K562 (cell line): ENCODE results near the gene MOGAT2. TPM values are rescaled to one million over a fixed set of nuclear protein-coding genes. Genes with fewer than 3 reads are reported as not detected.

ENCODE experiments used
- ATAC-seq: fragments of 200-7000 bp; cut with Tn5 transposase; 3 replicates; pipeline ENCODE4 v1.9.1; 2020; ENCODE audit warnings: moderate library complexity
- BruUV-seq: library from RNA; stranded (reverse); fragments of 400-500 nt; replicated peaks from 2 replicates; lab custom pipeline; 2021; lab: Mats Ljungman, UMichigan
- CTCF ChIA-PET: fragments of 300-600 bp; formaldehyde crosslinking; extraction: SDS; loops from one replicate; lab custom pipeline; 2021; ENCODE audit warnings: low intra/inter-chr PET ratio; lab: Yijun Ruan, JAX
- POLR2A ChIA-PET: fragments of 300-600, 350-650 bp; sonication (Branson Sonifier 250); formaldehyde crosslinking; extraction: SDS; loops from one replicate; lab custom pipeline; 2021; ENCODE audit warnings: antibody characterized with exemption, inconsistent platforms; lab: Yijun Ruan, JAX
- DNase-seq, 4 experiments: peaks; one replicate each; pipeline versions ENCODE4 v3.0.0 to v3.0.0-alpha.2; 2011 to 2018; ENCODE audit warnings: low spot score in 3 of 4, mixed read lengths in 3 of 4; ENCODE audit errors: extremely low read depth in 1 of 4
- FAIRE-seq: peaks from 2 replicates; lab custom pipeline; 2011; peaks lifted over from hg19 to GRCh38; lab: Jason Lieb, UNC
- H2AFZ ChIP-seq: 2 replicates; pipeline ENCODE4 v1.6.0; 2011; ENCODE audit warnings: low read depth, low read length, control low read depth, inconsistent platforms
- H3K27ac ChIP-seq: fragments of 200-600 bp; 3 replicates; pipeline ENCODE4 v1.8.0; 2011; ENCODE audit warnings: low read depth, mild to moderate bottlenecking, control low read depth, inconsistent platforms, low read length, moderate library complexity, mixed read lengths; ENCODE audit errors: extremely low read depth
- H3K27me3 ChIP-seq, 2 experiments: fragments of 300-600 bp in 1 of 2; 2 replicates in 1 of 2; 3 replicates in 1 of 2; pipeline versions ENCODE4 v1.6.0 to v1.8.0; 2011; ENCODE audit warnings: inconsistent platforms in 2 of 2, low read length in 2 of 2, mild to moderate bottlenecking in 1 of 2, mixed read lengths in 1 of 2, moderate library complexity in 1 of 2; ENCODE audit not compliant: control insufficient read depth in 2 of 2, insufficient read depth in 2 of 2
- H3K36me3 ChIP-seq: fragments of 300-600 bp; 3 replicates; pipeline ENCODE4 v1.8.0; 2011; ENCODE audit warnings: mild to moderate bottlenecking, low read length, inconsistent platforms; ENCODE audit not compliant: control insufficient read depth, insufficient read depth
- H3K4me1 ChIP-seq, 2 experiments: fragments of 200-600 bp in 1 of 2; replicated peaks in 1 of 2; 2 replicates in 1 of 2; 3 replicates in 1 of 2; pipeline versions ENCODE4 v1.5.1 to v1.8.0; 2011; ENCODE audit warnings: inconsistent platforms in 2 of 2, low read length in 2 of 2, mild to moderate bottlenecking in 1 of 2, mixed read lengths in 1 of 2, moderate library complexity in 1 of 2; ENCODE audit not compliant: control insufficient read depth in 2 of 2, insufficient read depth in 2 of 2
- H3K4me2 ChIP-seq: 2 replicates; pipeline ENCODE4 v1.6.1; 2011; ENCODE audit warnings: low read length, control low read depth, inconsistent platforms, mixed read lengths; ENCODE audit not compliant: insufficient read depth
- H3K4me3 ChIP-seq: fragments of 200-600 bp; sonication (generic), shearing (Covaris generic); 2 replicates; pipeline ENCODE4 v1.5.1; 2016; ENCODE audit warnings: control low read depth, inconsistent platforms
- H3K79me2 ChIP-seq: fragments of 200-600 bp; 3 replicates; pipeline ENCODE4 v1.8.0; 2011; ENCODE audit warnings: low read length, inconsistent platforms; ENCODE audit not compliant: control insufficient read depth, insufficient read depth
- H3K9ac ChIP-seq, 2 experiments: 2 replicates each; pipeline versions ENCODE4 v1.6.0 to v1.6.1; 2011; ENCODE audit warnings: low read depth in 2 of 2, low read length in 2 of 2, control low read depth in 1 of 2, inconsistent platforms in 1 of 2, mild to moderate bottlenecking in 1 of 2, mixed read lengths in 1 of 2; ENCODE audit not compliant: insufficient read depth in 1 of 2
- H3K9me1 ChIP-seq: one replicate; pipeline ENCODE4 v1.6.0; 2011; ENCODE audit warnings: inconsistent platforms, mild to moderate bottlenecking, low read length, moderate library complexity; ENCODE audit not compliant: control insufficient read depth, insufficient read depth
- H3K9me3 ChIP-seq: replicated peaks from 2 replicates; pipeline ENCODE4 v1.5.1; 2011; ENCODE audit warnings: low read depth, low read length, inconsistent platforms; ENCODE audit not compliant: control insufficient read depth, insufficient read depth
- H4K20me1 ChIP-seq: replicated peaks from 2 replicates; pipeline ENCODE4 v1.6.1; 2011; ENCODE audit warnings: low read length, inconsistent platforms, mixed read lengths; ENCODE audit not compliant: control insufficient read depth, insufficient read depth
- CBFA2T2 ChIP-seq: fragments of 450-650 bp; conservative IDR thresholded peaks from 2 replicates; pipeline ENCODE4 v1.6.1; 2017; ENCODE audit warnings: mild to moderate bottlenecking
- ELF1 ChIP-seq: fragments of 200-800 bp; sonication (Bioruptor generic); IDR thresholded peaks from 2 replicates; pipeline ENCODE4 v1.6.1; 2016; ENCODE audit warnings: missing genetic modification characterization, missing compliant biosample characterization
- ETV6 ChIP-seq, 3 experiments: fragments of 150-350 bp in 1 of 3; sonication (generic) in 1 of 3; formaldehyde crosslinking in 1 of 3; IDR thresholded peaks; 2 replicates each; pipeline versions ENCODE4 v1.6.1 to v1.8.0; 2014 to 2022; ENCODE audit warnings: borderline replicate concordance in 2 of 3, low read depth in 2 of 3, antibody characterized with exemption in 1 of 3, low read length in 1 of 3, mild to moderate bottlenecking in 1 of 3, missing genetic modification reagents in 1 of 3
- HNRNPL ChIP-seq: fragments of 200-400 bp; formaldehyde crosslinking; IDR thresholded peaks from 2 replicates; pipeline ENCODE4 v1.6.1; 2017; ENCODE audit warnings: low read depth, mild to moderate bottlenecking, low read length
- NCOA1 ChIP-seq: fragments of 450-650 bp; IDR thresholded peaks from 2 replicates; pipeline ENCODE4 v1.6.1; 2016; ENCODE audit warnings: low read depth
- NFIX ChIP-seq: fragments of 250-450 bp; sonication (Bioruptor Pico); IDR thresholded peaks from 2 replicates; pipeline ENCODE4 v1.4.0; 2020; ENCODE audit warnings: low read depth, mild to moderate bottlenecking, moderate library complexity
- NFYB ChIP-seq: IDR thresholded peaks from 2 replicates; pipeline ENCODE4 v1.6.1; 2011; ENCODE audit warnings: mild to moderate bottlenecking, moderate library complexity; ENCODE audit not compliant: insufficient read length; ENCODE audit errors: extremely low read depth
- PHF8 ChIP-seq: fragments of 200-600 bp; sonication (generic); IDR thresholded peaks from 2 replicates; pipeline ENCODE4 v1.6.1; 2012; ENCODE audit warnings: mixed run types, mild to moderate bottlenecking, inconsistent platforms, low read length, moderate library complexity, borderline replicate concordance
- SETDB1 ChIP-seq: IDR thresholded peaks from one replicate; pipeline ENCODE4 v1.6.1; 2012; ENCODE audit warnings: low read length, control low read depth, inconsistent platforms
- TEAD1 ChIP-seq, 2 experiments: fragments of 450-650 bp in 1 of 2; sonication (generic) in 1 of 2; formaldehyde crosslinking; IDR thresholded peaks; 2 replicates each; pipeline versions ENCODE4 v1.4.0 to v1.8.0; 2020 to 2022; ENCODE audit warnings: mild to moderate bottlenecking in 2 of 2, missing genetic modification reagents in 1 of 2
- ZBTB17 ChIP-seq: fragments of 450-650 bp; formaldehyde crosslinking; IDR thresholded peaks from 2 replicates; pipeline ENCODE4 v1.4.0; 2020; ENCODE audit warnings: mild to moderate bottlenecking
- ZNF41 ChIP-seq: fragments of 250-450 bp; sonication (Bioruptor Pico); conservative IDR thresholded peaks from 2 replicates; pipeline ENCODE4 v1.4.0; 2020; ENCODE audit warnings: mild to moderate bottlenecking
- ZNF77 ChIP-seq: fragments of 250-450 bp; sonication (Bioruptor Pico); IDR thresholded peaks from 2 replicates; pipeline ENCODE4 v1.5.0; 2020
- ZSCAN29 ChIP-seq: fragments of 450-650 bp; IDR thresholded peaks from 2 replicates; pipeline ENCODE4 v1.6.1; 2017
- ZZZ3 ChIP-seq: fragments of 450-650 bp; IDR thresholded peaks from 2 replicates; pipeline ENCODE4 v1.6.1; 2016; ENCODE audit warnings: antibody characterized with exemption, mild to moderate bottlenecking, moderate library complexity
- WGBS: fragments of 100-300 bp; shearing (Covaris generic); methylation state at CpG from one replicate; pipeline ENCODE4 v1.1.6; 2016; ENCODE audit warnings: low coverage, mixed read lengths; ENCODE audit not compliant: insufficient coverage; ENCODE audit errors: missing lambda C conversion rate; 5-methylcytosine and 5-hydroxymethylcytosine counted together
- in situ Hi-C: fragments of 300-500 bp; cut with MboI; formaldehyde crosslinking; loops from 4 replicates; pipeline ENCODE4 v1.15.0; 2018; ENCODE audit warnings: inconsistent platforms, mixed read lengths
- intact Hi-C: fragments of 100-400 bp; cut with micrococcal nuclease; formaldehyde crosslinking; loops from 2 replicates; pipeline ENCODE4 v1.14.2; 2022
- polyA plus RNA-seq, 8 experiments: library from polyadenylated mRNA; depleted of rRNA in 4 of 8; stranded (reverse) in 5 of 8; unstranded in 3 of 8; fragments of >200 nt; fragmentation: Nextera tagmentation in 2 of 8; fragmentation: Illumina TruSeq in 1 of 8; extraction: Ambion mirVana in 2 of 8; extraction: Trizol in 1 of 8; gene quantifications; 2 replicates each; pipeline versions ENCODE4 v1.2.1 to v1.2.3, GENCODE V29; 2011 to 2014; ENCODE audit warnings: inconsistent platforms in 1 of 8, missing spikeins in 1 of 8
- total RNA-seq, 7 experiments: library from RNA; depleted of rRNA in 6 of 7; stranded (reverse); fragments of >200 nt in 6 of 7; fragmentation: Illumina TruSeq in 2 of 7; extraction: Trizol in 2 of 7; gene quantifications; 2 replicates each; pipeline versions ENCODE4 v1.2.1 to v1.2.3, GENCODE V29; 2011 to 2021; ENCODE audit warnings: low replicate concordance in 1 of 7
- TF ChIP-seq, protein P1 (sequence below): fragments of 450-650 bp; IDR thresholded peaks from 2 replicates; pipeline ENCODE4 v1.7.0; 2016; ENCODE audit warnings: borderline replicate concordance
- TF ChIP-seq, protein P2 (sequence below): fragments of 450-650 bp; IDR thresholded peaks from 2 replicates; pipeline ENCODE4 v1.6.1; 2016; ENCODE audit warnings: missing biosample characterization, missing genetic modification characterization
- TF ChIP-seq, protein P3 (sequence below): fragments of 450-650 bp; IDR thresholded peaks from one replicate; pipeline ENCODE4 v1.6.1; 2018; ENCODE audit warnings: mild to moderate bottlenecking, moderate library complexity; ENCODE audit not compliant: partially characterized antibody

MOGAT2 gene
- total and polyA plus RNA-seq, 9 of the 15 experiments (the other 6 are each of a cell fraction or from before 2014, with no cell fraction given): 0.09 TPM; not detected in 7

DNA sequence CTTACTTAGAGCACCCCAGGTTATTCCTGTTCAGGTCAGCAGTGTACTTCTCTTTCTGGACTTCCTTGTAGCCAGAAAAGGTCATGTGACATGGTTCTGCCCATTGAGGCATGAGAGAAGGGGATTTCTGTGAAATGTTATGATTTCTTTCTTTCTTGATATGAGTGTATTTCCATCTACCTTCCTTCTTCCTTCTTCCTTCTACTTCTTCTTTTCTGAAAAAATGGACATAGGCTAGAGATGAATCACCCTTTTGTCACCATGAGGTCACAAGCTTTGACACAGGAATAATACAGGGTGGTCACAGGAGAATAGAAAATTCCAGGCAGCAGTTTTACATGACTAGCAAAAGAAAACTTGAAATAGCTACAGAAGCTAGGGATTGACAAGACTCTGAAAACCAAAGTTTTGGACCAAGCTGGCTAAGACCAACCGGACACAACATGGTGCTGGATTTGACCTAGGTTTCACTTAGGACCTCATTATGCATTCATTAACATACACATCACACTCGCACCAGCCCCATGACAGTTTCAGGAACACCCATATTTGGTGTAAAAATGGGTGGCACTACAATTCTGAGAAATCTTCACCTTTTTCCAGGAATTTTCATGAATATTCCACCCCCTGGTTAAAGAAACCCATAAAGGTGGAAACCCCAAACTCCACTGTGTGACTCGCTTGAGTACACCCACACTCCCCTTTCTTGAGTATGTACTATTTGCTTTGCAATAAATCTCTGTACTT is 27.6 kb upstream of the MOGAT2 start:
- 0 out of 4 replicates have a peak overlapping the region, but pooled peaks of 1 of the 2 experiments have one; percentile 1 for H3K9ac ChIP-seq
- H3K9me3 ChIP-seq: no peaks in the 10 kb centered on the region
- no peaks in the 10 kb centered on the region for H3K36me3 ChIP-seq
- CTCF ChIA-PET: interaction anchor here (0.6 kb wide), 1 partner anchor 411 kb away, joined by 4 read pairs; no protein-coding TSS in a partner anchor
- DNase-seq (peak in 1 of 4 experiments; percentile 69), ATAC-seq (peak; percentile 97), FAIRE-seq (peak; percentile 77)
- intact Hi-C loops: no loop called here
- peaks cover 0 to 17% of the 10 kb centered on the region in 2 experiments; a peak in 3 of 5 replicates for H3K4me1 ChIP-seq
- no TSS peak for BruUV-seq
- POLR2A ChIA-PET: no interaction called here
- H3K79me2 ChIP-seq: no peaks in the 10 kb centered on the region
- H3K27ac ChIP-seq: peak overlapping the region; percentile 67; the same call in 2 of the 3 replicates
- peak overlapping the region; percentile 50 for H3K4me2 ChIP-seq
- in situ Hi-C loops: no loop called here
- peaks cover 0 to 8% of the 10 kb centered on the region in 2 experiments; a peak in 2 of 5 replicates for H3K27me3 ChIP-seq
- peak overlapping the region; percentile 80 for H2AFZ ChIP-seq
- no peaks in the 10 kb centered on the region for H3K9me1 ChIP-seq
- H4K20me1 ChIP-seq: no peaks in the 10 kb centered on the region
- 7% methylated on average over 3 of the region's 3 CpGs for WGBS
- no peak overlapping the region for H3K4me3 ChIP-seq
- TF ChIP-seq ZNF41 (CRISPR knock-in tag) (0 out of 2 replicates have a peak, but pooled peaks have one; percentile 10), ZNF77 (CRISPR knock-in tag) (no peak), SETDB1 (no peak), HNRNPL (no peak), TEAD1 (CRISPR knock-in tag; IDR thresholded peaks at IDR 0.05) (peak in 1 of 2 experiments; percentile 5; a peak in 1 of 4 replicates), CBFA2T2 (peak; percentile 23; the same call in 1 of the 2 replicates), PHF8 (no peak), ELF1 (tag) (peak; percentile 62; the same call in 1 of the 2 replicates), NFIX (CRISPR knock-in tag) (no peak), NCOA1 (no peak), ZBTB17 (no peak), ETV6 (IDR thresholded peaks at IDR 0.05; ENCODE audit: borderline replicate concordance in 1 of 2, low read depth in 2 of 2, low read length in 1 of 2) (no peak), ETV6 (CRISPR knock-in tag; IDR thresholded peaks at IDR 0.05; ENCODE audit: borderline replicate concordance) (no peak), NFYB (no peak), ZSCAN29 (no peak), ZZZ3 (no peak)
- TF ChIP-seq, protein P1, sequence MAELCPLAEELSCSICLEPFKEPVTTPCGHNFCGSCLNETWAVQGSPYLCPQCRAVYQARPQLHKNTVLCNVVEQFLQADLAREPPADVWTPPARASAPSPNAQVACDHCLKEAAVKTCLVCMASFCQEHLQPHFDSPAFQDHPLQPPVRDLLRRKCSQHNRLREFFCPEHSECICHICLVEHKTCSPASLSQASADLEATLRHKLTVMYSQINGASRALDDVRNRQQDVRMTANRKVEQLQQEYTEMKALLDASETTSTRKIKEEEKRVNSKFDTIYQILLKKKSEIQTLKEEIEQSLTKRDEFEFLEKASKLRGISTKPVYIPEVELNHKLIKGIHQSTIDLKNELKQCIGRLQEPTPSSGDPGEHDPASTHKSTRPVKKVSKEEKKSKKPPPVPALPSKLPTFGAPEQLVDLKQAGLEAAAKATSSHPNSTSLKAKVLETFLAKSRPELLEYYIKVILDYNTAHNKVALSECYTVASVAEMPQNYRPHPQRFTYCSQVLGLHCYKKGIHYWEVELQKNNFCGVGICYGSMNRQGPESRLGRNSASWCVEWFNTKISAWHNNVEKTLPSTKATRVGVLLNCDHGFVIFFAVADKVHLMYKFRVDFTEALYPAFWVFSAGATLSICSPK: no peak
- TF ChIP-seq, protein P2, sequence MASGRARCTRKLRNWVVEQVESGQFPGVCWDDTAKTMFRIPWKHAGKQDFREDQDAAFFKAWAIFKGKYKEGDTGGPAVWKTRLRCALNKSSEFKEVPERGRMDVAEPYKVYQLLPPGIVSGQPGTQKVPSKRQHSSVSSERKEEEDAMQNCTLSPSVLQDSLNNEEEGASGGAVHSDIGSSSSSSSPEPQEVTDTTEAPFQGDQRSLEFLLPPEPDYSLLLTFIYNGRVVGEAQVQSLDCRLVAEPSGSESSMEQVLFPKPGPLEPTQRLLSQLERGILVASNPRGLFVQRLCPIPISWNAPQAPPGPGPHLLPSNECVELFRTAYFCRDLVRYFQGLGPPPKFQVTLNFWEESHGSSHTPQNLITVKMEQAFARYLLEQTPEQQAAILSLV (tag): 0 out of 2 replicates have a peak, but pooled peaks have one; percentile 31
- TF ChIP-seq, protein P3, sequence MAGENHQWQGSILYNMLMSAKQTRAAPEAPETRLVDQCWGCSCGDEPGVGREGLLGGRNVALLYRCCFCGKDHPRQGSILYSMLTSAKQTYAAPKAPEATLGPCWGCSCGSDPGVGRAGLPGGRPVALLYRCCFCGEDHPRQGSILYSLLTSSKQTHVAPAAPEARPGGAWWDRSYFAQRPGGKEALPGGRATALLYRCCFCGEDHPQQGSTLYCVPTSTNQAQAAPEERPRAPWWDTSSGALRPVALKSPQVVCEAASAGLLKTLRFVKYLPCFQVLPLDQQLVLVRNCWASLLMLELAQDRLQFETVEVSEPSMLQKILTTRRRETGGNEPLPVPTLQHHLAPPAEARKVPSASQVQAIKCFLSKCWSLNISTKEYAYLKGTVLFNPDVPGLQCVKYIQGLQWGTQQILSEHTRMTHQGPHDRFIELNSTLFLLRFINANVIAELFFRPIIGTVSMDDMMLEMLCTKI: no peak
